Esophagus squamous epithelium (tissue), 5 donors: ENCODE data around the gene GPR176. TPM values are rescaled to one million over a fixed set of nuclear protein-coding genes. Genes with fewer than 3 reads are reported as not detected.

ENCODE experiments used
- DNase-seq: peaks from one replicate; lab custom pipeline; 2025; lab: John Stamatoyannopoulos, UW
- H3K27ac ChIP-seq, 4 donors: fragments of 200-600 bp; sonication (generic); one replicate each; pipeline ENCODE4 v1.5.1; 2016 to 2019; ENCODE audit warnings: mild to moderate bottlenecking in 1 of 4
- H3K27me3 ChIP-seq, 4 donors: fragments of 200-600 bp; sonication (generic); 1 replicate in 3 of 4; 2 replicates in 1 of 4; pipeline versions ENCODE4 v1.5.1 to v1.6.0; 2017 to 2021; ENCODE audit warnings: antibody characterized with exemption in 1 of 4
- H3K36me3 ChIP-seq, 3 donors: fragments of 200-600 bp; sonication (generic); one replicate each; pipeline ENCODE4 v1.5.1; 2016 to 2019
- H3K4me1 ChIP-seq, 3 donors: fragments of 200-600 bp; sonication (generic); one replicate each; pipeline ENCODE4 v1.5.1; 2017 to 2019
- H3K4me3 ChIP-seq, 4 donors: fragments of 200-600 bp; sonication (generic); 1 replicate in 3 of 4; 2 replicates in 1 of 4; pipeline ENCODE4 v1.5.1; 2016 to 2019; ENCODE audit warnings: mild to moderate bottlenecking in 2 of 4, moderate library complexity in 1 of 4
- H3K9me3 ChIP-seq, 3 donors: fragments of 200-600 bp; sonication (generic); one replicate each; pipeline ENCODE4 v1.5.1; 2016 to 2019
- CTCF ChIP-seq, 6 experiments: fragments of 450-650 bp in 4 of 6; fragments of 200-600 bp in 2 of 6; sonication (generic) in 2 of 6; IDR thresholded peaks; one replicate each; pipeline ENCODE4 v1.5.1; 2016 to 2019; ENCODE audit warnings: antibody characterized with exemption in 6 of 6, mild to moderate bottlenecking in 4 of 6, moderate library complexity in 4 of 6
- POLR2A ChIP-seq, 4 donors: fragments of 450-650 bp; IDR thresholded peaks; one replicate each; pipeline ENCODE4 v1.6.1; 2017; ENCODE audit warnings: antibody characterized with exemption in 4 of 4, mild to moderate bottlenecking in 4 of 4, moderate library complexity in 3 of 4
- WGBS, 2 donors: methylation state at CpG; one replicate each; pipeline ENCODE4 v1.1.5; 2018; 5-methylcytosine and 5-hydroxymethylcytosine counted together
- intact Hi-C: fragments of 100-400 bp; cut with DNase I; formaldehyde crosslinking; loops from one replicate; pipeline ENCODE4 v1.15.0; 2022
- total RNA-seq, 4 donors: library from RNA; depleted of rRNA; stranded (reverse); fragments of >200 nt; gene quantifications; one replicate each; pipeline ENCODE4 v1.1.0, GENCODE V29; 2016
- donor health status: DM: yes; HTN: yes; CAD: no.

Gene GPR176
- total RNA-seq, 4 donors from 2014 or later, result 1.1 to 5.0 (median 4.0) TPM; not detected in 1

- intact Hi-C loops, result no loop called here
- 43 to 60% methylated on average over 4 of the region's 4 CpGs for WGBS, 2 donors
- no peaks in the 10 kb centered on the region for H3K9me3 ChIP-seq
- H3K4me3 ChIP-seq, result no peak overlapping the region
- H3K27me3 ChIP-seq, result no peaks in the 10 kb centered on the region
- peaks cover 14 to 98% (median 16%) of the 10 kb centered on the region in 3 donors for H3K36me3 ChIP-seq
- H3K4me1 ChIP-seq, result peaks cover 0 to 5% (median 0%) of the 10 kb centered on the region in 3 donors
- no peak overlapping the region for H3K27ac ChIP-seq
- TF ChIP-seq POLR2A (IDR thresholded peaks at IDR 0.05), result no peak
- TF ChIP-seq CTCF (IDR thresholded peaks at IDR 0.05), result no peak
- no peak for DNase-seq
Measured at GRCh38 chr15:39953521-39953920, 33.5 kb upstream of the GPR176 start.

GRCh38 chr15:39951561-39951960, 31.5 kb upstream of the GPR176 start:
- H3K9me3 ChIP-seq, result no peaks in the 10 kb centered on the region
- DNase-seq, result no peak
- TF ChIP-seq CTCF (IDR thresholded peaks at IDR 0.05) (no peak), POLR2A (IDR thresholded peaks at IDR 0.05) (no peak)
- 91 to 93% methylated on average over 5 to 6 of the region's 7 CpGs for WGBS, 2 donors
- H3K4me1 ChIP-seq, result peaks cover 0 to 5% (median 0%) of the 10 kb centered on the region in 3 donors
- H3K27me3 ChIP-seq, result no peaks in the 10 kb centered on the region
- no peak overlapping the region for H3K4me3 ChIP-seq
- no peak overlapping the region for H3K27ac ChIP-seq
- intact Hi-C loops, result no loop called here
- peaks cover 5 to 93% (median 15%) of the 10 kb centered on the region in 3 donors for H3K36me3 ChIP-seq

GRCh38 chr15:39948817-39949216, 28.8 kb upstream of the GPR176 start:
- H3K27me3 ChIP-seq, result no peaks in the 10 kb centered on the region
- no peak overlapping the region for H3K27ac ChIP-seq
- intact Hi-C loops, result no loop called here
- H3K4me3 ChIP-seq, result no peak overlapping the region
- no peak for DNase-seq
- WGBS, 2 donors, result 72 to 80% methylated on average over 5 of the region's 5 CpGs
- peaks cover 3 to 93% (median 12%) of the 10 kb centered on the region in 3 donors for H3K36me3 ChIP-seq
- peaks cover 0 to 5% (median 0%) of the 10 kb centered on the region in 3 donors for H3K4me1 ChIP-seq
- no peaks in the 10 kb centered on the region for H3K9me3 ChIP-seq
- no peak for TF ChIP-seq POLR2A (IDR thresholded peaks at IDR 0.05)
- TF ChIP-seq CTCF (IDR thresholded peaks at IDR 0.05), result no peak

- TF ChIP-seq CTCF (IDR thresholded peaks at IDR 0.05) (no peak), POLR2A (IDR thresholded peaks at IDR 0.05) (no peak)
- H3K4me1 ChIP-seq, result peaks cover 0 to 3% (median 0%) of the 10 kb centered on the region in 3 donors
- DNase-seq, result no peak
- no peaks in the 10 kb centered on the region for H3K9me3 ChIP-seq
- no peak overlapping the region for H3K4me3 ChIP-seq
- intact Hi-C loops, result no loop called here
- no peaks in the 10 kb centered on the region for H3K27me3 ChIP-seq
- no peak overlapping the region for H3K27ac ChIP-seq
- 88% methylated on average over 1 of the region's 1 CpG for WGBS, 2 donors
- peaks cover 3 to 92% (median 12%) of the 10 kb centered on the region in 3 donors for H3K36me3 ChIP-seq
Measured at GRCh38 chr15:39947401-39948197, 27.5 kb upstream of the GPR176 start.

GRCh38 chr15:39946862-39947261, 26.8 kb upstream of the GPR176 start:
- Histone ChIP-seq H3K9me3 (no peaks in the 10 kb centered on the region), H3K27ac (no peak overlapping the region), H3K4me3 (no peak overlapping the region), H3K36me3 (peaks cover 3 to 86% (median 12%) of the 10 kb centered on the region in 3 donors), H3K4me1 (peaks cover 0 to 10% (median 0%) of the 10 kb centered on the region in 3 donors), H3K27me3 (no peaks in the 10 kb centered on the region)
- intact Hi-C loops, result no loop called here
- DNase-seq, result no peak
- TF ChIP-seq CTCF (IDR thresholded peaks at IDR 0.05) (no peak), POLR2A (IDR thresholded peaks at IDR 0.05) (no peak)
- 65 to 84% methylated on average over 3 of the region's 3 CpGs for WGBS, 2 donors
